Measurements from ENCODE around the gene BLTP3B.

DNA sequence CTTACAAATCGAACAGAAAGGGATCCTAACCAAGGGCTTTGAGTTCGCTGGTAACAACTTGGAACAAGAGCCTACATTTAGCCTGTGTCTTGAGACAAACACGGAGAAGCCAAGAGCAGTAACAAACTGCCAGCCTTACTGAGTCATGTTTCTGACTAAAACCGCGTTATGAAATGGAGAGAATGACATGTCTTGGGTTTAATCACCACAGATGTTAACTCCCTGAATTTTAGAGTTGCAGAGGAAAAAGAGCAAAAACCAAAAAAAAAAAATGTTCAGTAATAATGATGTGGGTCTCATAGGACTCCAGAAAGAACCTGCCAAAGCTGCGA lies 1.0 kb downstream of the BLTP3B start:
- TF ChIP-seq, protein P1, sequence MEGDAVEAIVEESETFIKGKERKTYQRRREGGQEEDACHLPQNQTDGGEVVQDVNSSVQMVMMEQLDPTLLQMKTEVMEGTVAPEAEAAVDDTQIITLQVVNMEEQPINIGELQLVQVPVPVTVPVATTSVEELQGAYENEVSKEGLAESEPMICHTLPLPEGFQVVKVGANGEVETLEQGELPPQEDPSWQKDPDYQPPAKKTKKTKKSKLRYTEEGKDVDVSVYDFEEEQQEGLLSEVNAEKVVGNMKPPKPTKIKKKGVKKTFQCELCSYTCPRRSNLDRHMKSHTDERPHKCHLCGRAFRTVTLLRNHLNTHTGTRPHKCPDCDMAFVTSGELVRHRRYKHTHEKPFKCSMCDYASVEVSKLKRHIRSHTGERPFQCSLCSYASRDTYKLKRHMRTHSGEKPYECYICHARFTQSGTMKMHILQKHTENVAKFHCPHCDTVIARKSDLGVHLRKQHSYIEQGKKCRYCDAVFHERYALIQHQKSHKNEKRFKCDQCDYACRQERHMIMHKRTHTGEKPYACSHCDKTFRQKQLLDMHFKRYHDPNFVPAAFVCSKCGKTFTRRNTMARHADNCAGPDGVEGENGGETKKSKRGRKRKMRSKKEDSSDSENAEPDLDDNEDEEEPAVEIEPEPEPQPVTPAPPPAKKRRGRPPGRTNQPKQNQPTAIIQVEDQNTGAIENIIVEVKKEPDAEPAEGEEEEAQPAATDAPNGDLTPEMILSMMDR (IDR thresholded peaks at IDR 0.05): no peak
- TF ChIP-seq POLR2A (IDR thresholded peaks at IDR 0.05) (no peak), EP300 (IDR thresholded peaks at IDR 0.05) (peak in 1 of 2 donors; percentile 77)
